H1 (cell line): Measurements from ENCODE around the gene JADE3. TPM values are rescaled to one million over a fixed set of nuclear protein-coding genes. Genes with fewer than 3 reads are reported as not detected.

Experiments
- CTCF ChIA-PET: fragments of 300-600 bp; sonication (Branson Sonifier 250); formaldehyde crosslinking; loops from one replicate; lab custom pipeline; 2021; ENCODE audit not compliant: partially characterized antibody; lab: Charles Lee
- POLR2A ChIA-PET: fragments of 300-600 bp; sonication (Branson Sonifier 250); formaldehyde crosslinking; loops from one replicate; lab custom pipeline; 2021; ENCODE audit warnings: inconsistent platforms; ENCODE audit not compliant: partially characterized antibody; lab: Charles Lee
- DNase-seq, 2 experiments: peaks; one replicate each; pipeline versions ENCODE4 v3.0.0 to v3.0.0-alpha.2; 2010 to 2022; ENCODE audit warnings: low spot score in 2 of 2, low read depth in 1 of 2, mixed read lengths in 1 of 2
- FAIRE-seq: peaks from 2 replicates; lab custom pipeline; 2011; peaks lifted over from hg19 to GRCh38; lab: Jason Lieb, UNC
- H2AFZ ChIP-seq: 2 replicates; pipeline ENCODE4 v1.8.1; 2012; ENCODE audit warnings: low read length, inconsistent platforms
- H2AK5ac ChIP-seq: 2 replicates; pipeline ENCODE4 v1.6.1; 2013; ENCODE audit warnings: low read depth, low read length
- H2BK120ac ChIP-seq: replicated peaks from 2 replicates; pipeline ENCODE3; 2013; ENCODE audit warnings: low read depth, low read length, inconsistent platforms
- H2BK12ac ChIP-seq: 2 replicates; pipeline ENCODE4 v1.6.1; 2013; ENCODE audit warnings: low read depth, low read length
- H2BK15ac ChIP-seq: 2 replicates; pipeline ENCODE4 v1.6.1; 2013; ENCODE audit warnings: low read length
- H2BK20ac ChIP-seq: 2 replicates; pipeline ENCODE4 v1.6.1; 2013; ENCODE audit warnings: low read length
- H2BK5ac ChIP-seq: 2 replicates; pipeline ENCODE4 v1.6.1; 2013; ENCODE audit warnings: low read depth, low read length
- H3K14ac ChIP-seq: 2 replicates; pipeline ENCODE4 v1.6.1; 2013; ENCODE audit warnings: inconsistent platforms; ENCODE audit not compliant: insufficient read length
- H3K18ac ChIP-seq: 2 replicates; pipeline ENCODE4 v1.6.1; 2013; ENCODE audit warnings: low read length; ENCODE audit errors: extremely low read depth
- H3K23ac ChIP-seq: 2 replicates; pipeline ENCODE4 v1.6.1; 2013; ENCODE audit warnings: inconsistent platforms; ENCODE audit not compliant: insufficient read length
- H3K23me2 ChIP-seq: 2 replicates; pipeline ENCODE4 v1.6.1; 2013; ENCODE audit warnings: low read depth, low read length
- H3K27ac ChIP-seq: 2 replicates; pipeline ENCODE4 v1.6.1; 2011; ENCODE audit warnings: low read depth, low read length, inconsistent platforms
- H3K27me3 ChIP-seq, 4 experiments: replicated peaks in 1 of 4; 1 replicate in 1 of 4; 2 replicates in 3 of 4; pipeline versions ENCODE4 v1.6.1 to v1.8.1; 2011 to 2013; ENCODE audit warnings: low read length in 3 of 4, mild to moderate bottlenecking in 3 of 4, inconsistent platforms in 2 of 4, mixed read lengths in 2 of 4, moderate library complexity in 1 of 4; ENCODE audit not compliant: control insufficient read depth in 3 of 4, insufficient read depth in 3 of 4; ENCODE audit errors: extremely low read depth in 1 of 4
- H3K36me3 ChIP-seq, 4 experiments: 2 replicates each; pipeline versions ENCODE4 v1.6.1 to v1.8.1; 2011 to 2013; ENCODE audit warnings: mild to moderate bottlenecking in 4 of 4, low read length in 3 of 4, moderate library complexity in 2 of 4, control low read depth in 1 of 4, inconsistent platforms in 1 of 4; ENCODE audit not compliant: insufficient read depth in 4 of 4, control insufficient read depth in 2 of 4
- H3K4ac ChIP-seq: replicated peaks from 2 replicates; pipeline ENCODE3; 2013; ENCODE audit warnings: low read length, low read depth, mixed read lengths, inconsistent platforms; ENCODE audit not compliant: insufficient read length
- H3K4me1 ChIP-seq, 4 experiments: replicated peaks in 1 of 4; 1 replicate in 1 of 4; 2 replicates in 3 of 4; pipeline versions ENCODE4 v1.6.1 to v1.8.1; 2011 to 2013; ENCODE audit warnings: low read length in 3 of 4, inconsistent platforms in 2 of 4, mixed read lengths in 1 of 4; ENCODE audit not compliant: insufficient read depth in 4 of 4, control insufficient read depth in 3 of 4
- H3K4me2 ChIP-seq, 2 experiments: 2 replicates each; pipeline versions ENCODE4 v1.6.1 to v1.8.1; 2011 to 2013; ENCODE audit warnings: low read depth in 2 of 2, low read length in 2 of 2, control low read depth in 1 of 2, inconsistent platforms in 1 of 2, mild to moderate bottlenecking in 1 of 2; ENCODE audit not compliant: insufficient read depth in 1 of 2
- H3K4me3 ChIP-seq, 4 experiments: fragments of 200-600, 300-600 bp in 1 of 4; sonication (generic), shearing (Covaris generic), sonication (Bioruptor Twin) in 1 of 4; 2 replicates each; pipeline versions ENCODE4 v1.5.1 to v1.8.1; 2011 to 2016; ENCODE audit warnings: low read length in 4 of 4, low read depth in 3 of 4, control low read depth in 2 of 4, inconsistent platforms in 2 of 4, mild to moderate bottlenecking in 2 of 4, mixed read lengths in 1 of 4, moderate library complexity in 1 of 4; ENCODE audit not compliant: insufficient read depth in 2 of 4; ENCODE audit errors: extremely low read depth in 1 of 4
- H3K56ac ChIP-seq: replicated peaks from 2 replicates; pipeline ENCODE3; 2013; ENCODE audit warnings: low read depth, mild to moderate bottlenecking, mixed read lengths, low read length, inconsistent platforms; ENCODE audit not compliant: insufficient read length
- H3K79me1 ChIP-seq: 2 replicates; pipeline ENCODE4 v1.6.1; 2013; ENCODE audit warnings: low read depth, low read length, control low read depth
- H3K79me2 ChIP-seq, 2 experiments: 2 replicates each; pipeline versions ENCODE4 v1.6.1 to v1.8.1; 2012 to 2013; ENCODE audit warnings: low read length in 2 of 2, mild to moderate bottlenecking in 2 of 2, inconsistent platforms in 1 of 2; ENCODE audit not compliant: insufficient read depth in 2 of 2, control insufficient read depth in 1 of 2
- H3K9ac ChIP-seq, 4 experiments: replicated peaks in 1 of 4; 1 replicate in 1 of 4; 2 replicates in 3 of 4; pipeline versions ENCODE4 v1.6.1 to v1.8.1; 2011 to 2013; ENCODE audit warnings: low read depth in 3 of 4, low read length in 3 of 4, control low read depth in 2 of 4, mild to moderate bottlenecking in 2 of 4, moderate library complexity in 2 of 4, inconsistent platforms in 1 of 4; ENCODE audit errors: extremely low read depth in 1 of 4
- H3K9me3 ChIP-seq, 2 experiments: 2 replicates each; pipeline versions ENCODE4 v1.6.1 to v1.8.1; 2012 to 2013; ENCODE audit warnings: mild to moderate bottlenecking in 2 of 2, moderate library complexity in 2 of 2, control low read depth in 1 of 2, inconsistent platforms in 1 of 2, low read depth in 1 of 2, low read length in 1 of 2, mixed read lengths in 1 of 2; ENCODE audit not compliant: insufficient read depth in 2 of 2
- H4K20me1 ChIP-seq, 2 experiments: replicated peaks in 1 of 2; 2 replicates each; pipeline versions ENCODE3 to v1.8.1; 2011 to 2013; ENCODE audit warnings: inconsistent platforms in 2 of 2, low read length in 2 of 2, mild to moderate bottlenecking in 1 of 2; ENCODE audit not compliant: insufficient read depth in 2 of 2, control insufficient read depth in 1 of 2
- H4K5ac ChIP-seq: 2 replicates; pipeline ENCODE4 v1.6.1; 2013; ENCODE audit warnings: low read length, low read depth, mixed read lengths, inconsistent platforms; ENCODE audit not compliant: insufficient read length
- H4K8ac ChIP-seq: 2 replicates; pipeline ENCODE4 v1.8.0; 2013; ENCODE audit warnings: mild to moderate bottlenecking, moderate library complexity, low read length, inconsistent platforms; ENCODE audit not compliant: insufficient read depth; ENCODE audit errors: extremely low read depth
- H4K91ac ChIP-seq: replicated peaks from 2 replicates; pipeline ENCODE3; 2013; ENCODE audit warnings: low read length, mixed read lengths, inconsistent platforms; ENCODE audit not compliant: insufficient read length
- CBX5 ChIP-seq: fragments of 300-800, 300-1000 bp; sonication (generic); IDR thresholded peaks from 2 replicates; pipeline ENCODE4 v1.7.1; 2016; ENCODE audit warnings: antibody characterized with exemption, low read length, low read depth
- CTBP2 ChIP-seq: IDR thresholded peaks from 2 replicates; pipeline ENCODE4 v1.7.0; 2011; ENCODE audit warnings: borderline replicate concordance, mild to moderate bottlenecking, moderate library complexity, mixed read lengths, low read length; ENCODE audit not compliant: insufficient read depth, insufficient read length
- EGR1 ChIP-seq: IDR thresholded peaks from 2 replicates; pipeline ENCODE4 v1.6.1; 2011; ENCODE audit warnings: low read depth, low read length, borderline replicate concordance
- FOSL1 ChIP-seq: IDR thresholded peaks from 2 replicates; pipeline ENCODE4 v1.6.1; 2011; ENCODE audit warnings: mild to moderate bottlenecking, low read depth, low read length, moderate library complexity; ENCODE audit not compliant: insufficient read depth
- GTF2F1 ChIP-seq: IDR thresholded peaks from 2 replicates; pipeline ENCODE4 v1.6.1; 2012; ENCODE audit warnings: low read depth, low read length, improper control_type of control experiment, borderline replicate concordance
- HDAC2 ChIP-seq, 2 experiments: fragments of 300-600 bp in 1 of 2; sonication (generic) in 1 of 2; IDR thresholded peaks; 2 replicates each; pipeline ENCODE4 v1.6.1; 2011 to 2012; ENCODE audit warnings: low read depth in 2 of 2, low read length in 2 of 2, mild to moderate bottlenecking in 2 of 2, moderate library complexity in 2 of 2, borderline replicate concordance in 1 of 2, inconsistent platforms in 1 of 2
- JUN ChIP-seq: IDR thresholded peaks from 2 replicates; pipeline ENCODE4 v1.6.1; 2011; ENCODE audit warnings: low read depth, mild to moderate bottlenecking, improper control_type of control experiment, low read length
- KDM5A ChIP-seq: fragments of 200-600 bp; IDR thresholded peaks from 2 replicates; pipeline ENCODE4 v1.7.1; 2012; ENCODE audit warnings: mild to moderate bottlenecking, low read length, inconsistent platforms, mixed read lengths
- RFX5 ChIP-seq: IDR thresholded peaks from 2 replicates; pipeline ENCODE4 v1.6.1; 2011; ENCODE audit warnings: low read depth, low read length, improper control_type of control experiment, borderline replicate concordance
- SAP30 ChIP-seq: fragments of 300-600 bp; sonication (generic); IDR thresholded peaks from 2 replicates; pipeline ENCODE4 v1.7.1; 2012; ENCODE audit warnings: low read length, moderate library complexity, mild to moderate bottlenecking, inconsistent platforms; ENCODE audit not compliant: insufficient read depth, insufficient replicate concordance
- SP2 ChIP-seq: IDR thresholded peaks from 2 replicates; pipeline ENCODE4 v1.6.1; 2012; ENCODE audit warnings: mild to moderate bottlenecking, low read length, inconsistent platforms
- TAF1 ChIP-seq: IDR thresholded peaks from 2 replicates; pipeline ENCODE4 v1.6.1; 2011; ENCODE audit warnings: mild to moderate bottlenecking, low read depth, low read length
- WGBS, 2 experiments: shearing (Covaris generic) in 1 of 2; methylation state at CpG; one replicate each; pipeline versions ENCODE4 v1.1.6 to v1.1.7; 2013 to 2015; ENCODE audit warnings: low lambda C conversion rate in 2 of 2, mixed read lengths in 2 of 2, inconsistent platforms in 1 of 2, low coverage in 1 of 2, missing lambda C conversion rate in 1 of 2; ENCODE audit not compliant: insufficient replicate concordance in 2 of 2, insufficient coverage in 1 of 2, insufficient read length in 1 of 2; ENCODE audit errors: extremely low coverage in 1 of 2, missing lambda C conversion rate in 1 of 2; 5-methylcytosine and 5-hydroxymethylcytosine counted together
- polyA plus RNA-seq, 7 experiments: library from polyadenylated mRNA; depleted of rRNA in 3 of 7; stranded (reverse) in 5 of 7; unstranded in 2 of 7; fragments of >200 nt in 5 of 7; fragments of 200-250 nt in 2 of 7; gene quantifications; 1 replicate in 5 of 7; 2 replicates in 1 of 7; 4 replicates in 1 of 7; pipeline versions ENCODE4 v1.2.1 to v1.2.3, GENCODE V29; 2011 to 2013; ENCODE audit warnings: missing spikeins in 2 of 7, mixed read lengths in 2 of 7
- total RNA-seq: library from RNA; stranded (reverse); fragmentation: NEBNext Ultra II Directional; extraction: Animal tissue kit (Norgen Biotek cat#: 25700); gene quantifications from 2 replicates; pipeline ENCODE4 v1.2.1, GENCODE V29; 2021
- TF ChIP-seq, protein P1 (sequence below): IDR thresholded peaks from 2 replicates; pipeline ENCODE4 v1.6.1; 2012; ENCODE audit warnings: low read length, inconsistent platforms

JADE3 gene
- total and polyA plus RNA-seq, 2 of the 8 experiments (the other 6 are each of a cell fraction or from before 2014, with no cell fraction given), result 6.9 to 21.5 TPM

DNA sequence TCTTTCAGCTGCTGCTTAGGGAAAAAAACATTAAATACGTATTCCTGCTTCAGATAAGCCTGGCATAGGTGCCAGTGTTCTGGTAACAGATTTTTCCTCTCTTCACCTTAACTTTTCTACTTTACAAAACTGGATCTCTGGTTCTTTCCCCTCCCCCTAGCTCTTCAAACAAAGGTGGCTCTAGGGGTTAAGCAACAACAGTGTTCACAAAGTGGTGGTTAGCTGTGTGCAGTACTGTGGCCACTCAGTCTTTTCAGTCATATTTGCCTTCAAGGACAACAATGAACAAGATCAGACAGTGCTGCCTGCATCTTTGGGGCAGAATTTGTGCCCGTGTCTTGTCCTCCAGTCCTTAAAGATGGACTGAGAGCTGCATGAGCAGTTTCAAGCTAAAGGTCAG is 151.0 kb downstream of the JADE3 start:
- ChIA-PET POLR2A (no interaction called here), CTCF (no interaction called here)
- no peaks in the 10 kb centered on the region for H3K79me2 ChIP-seq
- no peaks in the 10 kb centered on the region for H3K4me1 ChIP-seq
- H2BK12ac ChIP-seq, result no peak overlapping the region
- no peak overlapping the region; the same call in 1 of the 2 replicates for H4K8ac ChIP-seq
- FAIRE-seq, result no peak
- no peaks in the 10 kb centered on the region for H3K36me3 ChIP-seq
- WGBS, 2 experiments, result 81% methylated on average over 2 of the region's 2 CpGs; no CpG with 5 or more reads in 1 of the 2 experiments
- no peak overlapping the region for H4K5ac ChIP-seq
- H2BK5ac ChIP-seq, result no peak overlapping the region
- no peak overlapping the region for H4K91ac ChIP-seq
- H2BK20ac ChIP-seq, result no peak overlapping the region
- no peak overlapping the region for H2AK5ac ChIP-seq
- H2BK15ac ChIP-seq, result no peak overlapping the region
- no peak overlapping the region for H3K4ac ChIP-seq
- H3K23me2 ChIP-seq, result no peaks in the 10 kb centered on the region
- no peaks in the 10 kb centered on the region for H4K20me1 ChIP-seq
- H3K4me2 ChIP-seq, result no peak overlapping the region
- no peak overlapping the region for H3K56ac ChIP-seq
- no peak for DNase-seq
- no peak overlapping the region for H3K23ac ChIP-seq
- no peak overlapping the region for H3K9ac ChIP-seq
- no peaks in the 10 kb centered on the region for H3K9me3 ChIP-seq
- H2AFZ ChIP-seq, result no peak overlapping the region
- no peak overlapping the region for H2BK120ac ChIP-seq
- H3K4me3 ChIP-seq, result no peak overlapping the region
- H3K18ac ChIP-seq, result no peak overlapping the region
- H3K79me1 ChIP-seq, result no peaks in the 10 kb centered on the region
- H3K14ac ChIP-seq, result no peak overlapping the region
- H3K27ac ChIP-seq, result no peak overlapping the region
- H3K27me3 ChIP-seq, result no peaks in the 10 kb centered on the region
- TF ChIP-seq JUN, result no peak
- TF ChIP-seq EGR1, result no peak
- TF ChIP-seq RFX5, result no peak
- TF ChIP-seq FOSL1, result no peak
- TF ChIP-seq TAF1, result no peak
- TF ChIP-seq, protein P1, sequence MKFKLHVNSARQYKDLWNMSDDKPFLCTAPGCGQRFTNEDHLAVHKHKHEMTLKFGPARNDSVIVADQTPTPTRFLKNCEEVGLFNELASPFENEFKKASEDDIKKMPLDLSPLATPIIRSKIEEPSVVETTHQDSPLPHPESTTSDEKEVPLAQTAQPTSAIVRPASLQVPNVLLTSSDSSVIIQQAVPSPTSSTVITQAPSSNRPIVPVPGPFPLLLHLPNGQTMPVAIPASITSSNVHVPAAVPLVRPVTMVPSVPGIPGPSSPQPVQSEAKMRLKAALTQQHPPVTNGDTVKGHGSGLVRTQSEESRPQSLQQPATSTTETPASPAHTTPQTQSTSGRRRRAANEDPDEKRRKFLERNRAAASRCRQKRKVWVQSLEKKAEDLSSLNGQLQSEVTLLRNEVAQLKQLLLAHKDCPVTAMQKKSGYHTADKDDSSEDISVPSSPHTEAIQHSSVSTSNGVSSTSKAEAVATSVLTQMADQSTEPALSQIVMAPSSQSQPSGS, result no peak
- no peak for TF ChIP-seq HDAC2 (IDR thresholded peaks at IDR 0.05; ENCODE audit: borderline replicate concordance in 1 of 2, low read depth in 2 of 2, low read length in 2 of 2)
- TF ChIP-seq SAP30, result no peak
- no peak for TF ChIP-seq SP2
- no peak for TF ChIP-seq CBX5
- no peak for TF ChIP-seq CTBP2
- no peak for TF ChIP-seq GTF2F1
- TF ChIP-seq KDM5A, result no peak
